G401.6 (cell line): ENCODE measurements around the gene KLRC4.
A peak's percentile ranks its signal among the peaks of the same experiment; 100 is the strongest.
"Not testable (repeated sequence)": the region's sequence is repeated elsewhere in the genome, so short reads cannot be mapped to it uniquely, and the experiment has no call there.

Experiments
- FAIRE-seq: peaks from 2 replicates; lab custom pipeline; 2012; peaks lifted over from hg19 to GRCh38; lab: Jason Lieb, UNC

The KLRC4 gene

GRCh38 chr12:10368206-10369171, 41.1 kb downstream of the KLRC4 start:
- no peak for FAIRE-seq

GRCh38 chr12:10367714-10368113, 41.8 kb downstream of the KLRC4 start:
- not testable (repeated sequence) for FAIRE-seq

- peak; percentile 23 for FAIRE-seq
Measured at GRCh38 chr12:10366875-10367274, 42.7 kb downstream of the KLRC4 start.

GRCh38 chr12:10365696-10366405, 43.7 kb downstream of the KLRC4 start:
- no peak for FAIRE-seq

- peak; percentile 65 for FAIRE-seq
Measured at GRCh38 chr12:10364815-10365622, 44.5 kb downstream of the KLRC4 start.

- no peak for FAIRE-seq
Measured at GRCh38 chr12:10363914-10364814, 45.4 kb downstream of the KLRC4 start.

GRCh38 chr12:10363658-10363913, 46.0 kb downstream of the KLRC4 start:
- FAIRE-seq = no peak

GRCh38 chr12:10362828-10363657, 46.5 kb downstream of the KLRC4 start:
- FAIRE-seq = no peak

GRCh38 chr12:10362325-10362724, 47.2 kb downstream of the KLRC4 start:
- no peak for FAIRE-seq

- no peak for FAIRE-seq
Measured at GRCh38 chr12:10361622-10362021, 47.9 kb downstream of the KLRC4 start.

GRCh38 chr12:10361084-10361483, 48.5 kb downstream of the KLRC4 start:
- no peak for FAIRE-seq

- FAIRE-seq = no peak
Measured at GRCh38 chr12:10358969-10359368, 50.6 kb downstream of the KLRC4 start.

GRCh38 chr12:10358131-10358530, 51.4 kb downstream of the KLRC4 start:
- no peak for FAIRE-seq
